ENCODE data around the gene PNN. TPM values are rescaled to one million over a fixed set of nuclear protein-coding genes. Genes with fewer than 3 reads are reported as not detected.

Gene PNN
- total RNA-seq, 1 donor from 2014 or later: 78.1 TPM

DNA sequence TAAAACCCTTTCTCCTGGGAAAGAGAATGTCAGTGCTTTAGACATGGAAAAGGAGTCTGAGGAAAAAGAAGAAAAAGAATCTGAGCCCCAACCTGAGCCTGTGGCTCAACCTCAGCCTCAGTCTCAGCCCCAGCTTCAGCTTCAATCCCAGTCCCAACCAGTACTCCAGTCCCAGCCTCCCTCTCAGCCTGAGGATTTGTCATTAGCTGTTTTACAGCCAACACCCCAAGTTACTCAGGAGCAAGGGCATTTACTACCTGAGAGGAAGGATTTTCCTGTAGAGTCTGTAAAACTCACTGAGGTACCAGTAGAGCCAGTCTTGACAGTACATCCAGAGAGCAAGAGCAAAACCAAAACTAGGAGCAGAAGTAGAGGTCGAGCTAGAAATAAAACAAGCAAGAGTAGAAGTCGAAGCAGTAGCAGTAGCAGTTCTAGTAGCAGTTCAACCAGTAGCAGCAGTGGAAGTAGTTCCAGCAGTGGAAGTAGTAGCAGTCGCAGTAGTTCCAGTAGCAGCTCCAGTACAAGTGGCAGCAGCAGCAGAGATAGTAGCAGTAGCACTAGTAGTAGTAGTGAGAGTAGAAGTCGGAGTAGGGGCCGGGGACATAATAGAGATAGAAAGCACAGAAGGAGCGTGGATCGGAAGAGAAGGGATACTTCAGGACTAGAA, 6.1 kb downstream of the PNN start:
- Histone ChIP-seq H3K27me3 (ENCODE audit: insufficient read depth, low read length) (no peaks in the 10 kb centered on the region), H3K4me1 (ENCODE audit: insufficient read depth, low read length) (peaks cover 10% of the 10 kb centered on the region), H4K20me1 (ENCODE audit: insufficient read depth, low read length) (peaks cover 54% of the 10 kb centered on the region), H3K9ac (ENCODE audit: low read length) (peak overlapping the region; percentile 10), H3K9me3 (ENCODE audit: insufficient read depth, low read depth, low read length) (no peaks in the 10 kb centered on the region), H2AFZ (ENCODE audit: low read depth, low read length) (no peak overlapping the region), H3K36me3 (ENCODE audit: insufficient read depth, low read length) (peaks cover 83% of the 10 kb centered on the region), H3K27ac (ENCODE audit: low read depth, low read length) (no peak overlapping the region), H3K79me2 (ENCODE audit: insufficient read depth, low read length) (peaks cover 60% of the 10 kb centered on the region), H3K4me3 (ENCODE audit: insufficient read depth, low read depth, low read length) (no peak overlapping the region), H3K4me2 (ENCODE audit: low read length) (peak overlapping the region; percentile 1)
- no peak for FAIRE-seq
- Mint-ChIP-seq H3K9me3 (ENCODE audit: unreplicated experiment) (no peaks in the 10 kb centered on the region), H3K27me3 (ENCODE audit: low read depth, unreplicated experiment) (no peaks in the 10 kb centered on the region), H3K27ac (ENCODE audit: unreplicated experiment) (no peak overlapping the region), H3K4me3 (ENCODE audit: unreplicated experiment) (no peak overlapping the region), H3K4me1 (ENCODE audit: low read depth, unreplicated experiment) (peaks cover 13% of the 10 kb centered on the region), H3K36me3 (ENCODE audit: low read depth, unreplicated experiment) (peaks cover 23% of the 10 kb centered on the region)
- DNase-seq (ENCODE audit: low read depth): no peak
- TF ChIP-seq, protein P1, sequence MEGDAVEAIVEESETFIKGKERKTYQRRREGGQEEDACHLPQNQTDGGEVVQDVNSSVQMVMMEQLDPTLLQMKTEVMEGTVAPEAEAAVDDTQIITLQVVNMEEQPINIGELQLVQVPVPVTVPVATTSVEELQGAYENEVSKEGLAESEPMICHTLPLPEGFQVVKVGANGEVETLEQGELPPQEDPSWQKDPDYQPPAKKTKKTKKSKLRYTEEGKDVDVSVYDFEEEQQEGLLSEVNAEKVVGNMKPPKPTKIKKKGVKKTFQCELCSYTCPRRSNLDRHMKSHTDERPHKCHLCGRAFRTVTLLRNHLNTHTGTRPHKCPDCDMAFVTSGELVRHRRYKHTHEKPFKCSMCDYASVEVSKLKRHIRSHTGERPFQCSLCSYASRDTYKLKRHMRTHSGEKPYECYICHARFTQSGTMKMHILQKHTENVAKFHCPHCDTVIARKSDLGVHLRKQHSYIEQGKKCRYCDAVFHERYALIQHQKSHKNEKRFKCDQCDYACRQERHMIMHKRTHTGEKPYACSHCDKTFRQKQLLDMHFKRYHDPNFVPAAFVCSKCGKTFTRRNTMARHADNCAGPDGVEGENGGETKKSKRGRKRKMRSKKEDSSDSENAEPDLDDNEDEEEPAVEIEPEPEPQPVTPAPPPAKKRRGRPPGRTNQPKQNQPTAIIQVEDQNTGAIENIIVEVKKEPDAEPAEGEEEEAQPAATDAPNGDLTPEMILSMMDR (IDR thresholded peaks at IDR 0.05; ENCODE audit: insufficient read depth, low read depth, low read length): no peak
- TF ChIP-seq EZH2 (IDR thresholded peaks at IDR 0.05; ENCODE audit: insufficient read depth, low read length): no peak

DNA sequence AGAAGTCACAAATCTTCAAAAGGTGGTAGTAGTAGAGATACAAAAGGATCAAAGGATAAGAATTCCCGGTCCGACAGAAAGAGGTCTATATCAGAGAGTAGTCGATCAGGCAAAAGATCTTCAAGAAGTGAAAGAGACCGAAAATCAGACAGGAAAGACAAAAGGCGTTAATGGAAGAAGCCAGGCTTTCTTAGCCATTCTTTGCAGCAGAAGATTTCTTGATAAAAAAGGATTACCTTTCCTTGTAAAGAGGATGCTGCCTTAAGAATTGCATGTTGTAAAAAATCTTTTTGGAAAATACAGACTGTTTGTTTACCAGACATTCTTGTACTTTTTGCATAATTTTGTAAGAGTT, 6.6 kb downstream of the PNN start:
- H3K36me3 ChIP-seq (ENCODE audit: insufficient read depth, low read length): peaks cover 79% of the 10 kb centered on the region
- peaks cover 55% of the 10 kb centered on the region for H3K79me2 ChIP-seq (ENCODE audit: insufficient read depth, low read length)

More for the DNA sequence above, 6.6 kb downstream of the PNN start:
- H3K9ac ChIP-seq (ENCODE audit: low read length): peak overlapping the region; percentile 10
- H3K4me1 ChIP-seq (ENCODE audit: insufficient read depth, low read length): peaks cover 7% of the 10 kb centered on the region
- no peak overlapping the region for H3K27ac ChIP-seq (ENCODE audit: low read depth, low read length)
- DNase-seq (ENCODE audit: low read depth): no peak
- H3K9me3 ChIP-seq (ENCODE audit: insufficient read depth, low read depth, low read length): no peaks in the 10 kb centered on the region
- peaks cover 21% of the 10 kb centered on the region for H3K36me3 Mint-ChIP-seq (ENCODE audit: low read depth, unreplicated experiment)
- TF ChIP-seq EZH2 (IDR thresholded peaks at IDR 0.05; ENCODE audit: insufficient read depth, low read length): no peak
- TF ChIP-seq, protein P1 (IDR thresholded peaks at IDR 0.05; ENCODE audit: insufficient read depth, low read depth, low read length): no peak
- H3K4me3 Mint-ChIP-seq (ENCODE audit: unreplicated experiment): no peak overlapping the region
- H3K4me2 ChIP-seq (ENCODE audit: low read length): peak overlapping the region; percentile 1
- no peak overlapping the region for H3K27ac Mint-ChIP-seq (ENCODE audit: unreplicated experiment)
- no peaks in the 10 kb centered on the region for H3K9me3 Mint-ChIP-seq (ENCODE audit: unreplicated experiment)
- no peaks in the 10 kb centered on the region for H3K27me3 ChIP-seq (ENCODE audit: insufficient read depth, low read length)
- FAIRE-seq: no peak
- no peak overlapping the region for H3K4me3 ChIP-seq (ENCODE audit: insufficient read depth, low read depth, low read length)
- peaks cover 11% of the 10 kb centered on the region for H3K4me1 Mint-ChIP-seq (ENCODE audit: low read depth, unreplicated experiment)
- no peak overlapping the region for H2AFZ ChIP-seq (ENCODE audit: low read depth, low read length)
- H3K27me3 Mint-ChIP-seq (ENCODE audit: low read depth, unreplicated experiment): no peaks in the 10 kb centered on the region
- peaks cover 50% of the 10 kb centered on the region for H4K20me1 ChIP-seq (ENCODE audit: insufficient read depth, low read length)

All from astrocyte (in vitro differentiated cells and primary cell).